Measurements from ENCODE around the gene TNFAIP8L3. TPM values are rescaled to one million over a fixed set of nuclear protein-coding genes. Genes with fewer than 3 reads are reported as not detected.

The TNFAIP8L3 gene
- total and polyA plus RNA-seq, 4 donors, result 0.44 to 4.9 (median 1.3) TPM

GRCh38 chr15:51016615-51017014 lies 78.1 kb downstream of the TNFAIP8L3 start:
- Histone ChIP-seq H3K4me3 (ENCODE audit: low read depth in 1 of 3, low read length in 3 of 3) (no peak overlapping the region), H3K27me3 (ENCODE audit: control insufficient read depth in 4 of 4, insufficient read depth in 4 of 4, low read length in 3 of 4) (no peaks in the 10 kb centered on the region), H3K27ac (ENCODE audit: low read depth in 1 of 2, low read length in 2 of 2) (no peak overlapping the region), H3K9ac (ENCODE audit: low read depth in 1 of 2, low read length in 2 of 2) (no peak overlapping the region), H3K9me3 (ENCODE audit: control insufficient read depth in 4 of 4, low read length in 3 of 4) (no peaks in the 10 kb centered on the region), H3K4me1 (ENCODE audit: control insufficient read depth in 4 of 4, insufficient read depth in 4 of 4, low read length in 3 of 4) (no peaks in the 10 kb centered on the region), H3K36me3 (ENCODE audit: control insufficient read depth in 4 of 4, insufficient read depth in 3 of 4, low read depth in 1 of 4, low read length in 3 of 4) (no peaks in the 10 kb centered on the region)
- 91% methylated on average over 1 of the region's 1 CpG for WGBS
- no peak for DNase-seq (ENCODE audit: low spot score)
- TF ChIP-seq FOXA1 (IDR thresholded peaks at IDR 0.05) (no peak), MAX (IDR thresholded peaks at IDR 0.05) (no peak), EGR1 (IDR thresholded peaks at IDR 0.05; ENCODE audit: low read depth in 2 of 2) (no peak), RAD21 (IDR thresholded peaks at IDR 0.05) (no peak), SP1 (IDR thresholded peaks at IDR 0.05) (no peak), RXRA (IDR thresholded peaks at IDR 0.05) (no peak), HNF4G (IDR thresholded peaks at IDR 0.05) (no peak), HNF4A (conservative IDR thresholded peaks at IDR 0.05) (no peak), ZBTB33 (IDR thresholded peaks at IDR 0.05) (no peak), GABPA (IDR thresholded peaks at IDR 0.05 in 1 of 2, conservative IDR thresholded peaks at IDR 0.05 in 1 of 2) (no peak), CTCF (IDR thresholded peaks at IDR 0.05; ENCODE audit: low read depth, low read length, missing input control) (no peak), NR2F2 (IDR thresholded peaks at IDR 0.05) (no peak), FOXA2 (IDR thresholded peaks at IDR 0.05) (no peak), YY1 (IDR thresholded peaks at IDR 0.05) (no peak), JUND (IDR thresholded peaks at IDR 0.05) (no peak), TAF1 (conservative IDR thresholded peaks at IDR 0.05) (no peak)
- TF ChIP-seq, protein P1, sequence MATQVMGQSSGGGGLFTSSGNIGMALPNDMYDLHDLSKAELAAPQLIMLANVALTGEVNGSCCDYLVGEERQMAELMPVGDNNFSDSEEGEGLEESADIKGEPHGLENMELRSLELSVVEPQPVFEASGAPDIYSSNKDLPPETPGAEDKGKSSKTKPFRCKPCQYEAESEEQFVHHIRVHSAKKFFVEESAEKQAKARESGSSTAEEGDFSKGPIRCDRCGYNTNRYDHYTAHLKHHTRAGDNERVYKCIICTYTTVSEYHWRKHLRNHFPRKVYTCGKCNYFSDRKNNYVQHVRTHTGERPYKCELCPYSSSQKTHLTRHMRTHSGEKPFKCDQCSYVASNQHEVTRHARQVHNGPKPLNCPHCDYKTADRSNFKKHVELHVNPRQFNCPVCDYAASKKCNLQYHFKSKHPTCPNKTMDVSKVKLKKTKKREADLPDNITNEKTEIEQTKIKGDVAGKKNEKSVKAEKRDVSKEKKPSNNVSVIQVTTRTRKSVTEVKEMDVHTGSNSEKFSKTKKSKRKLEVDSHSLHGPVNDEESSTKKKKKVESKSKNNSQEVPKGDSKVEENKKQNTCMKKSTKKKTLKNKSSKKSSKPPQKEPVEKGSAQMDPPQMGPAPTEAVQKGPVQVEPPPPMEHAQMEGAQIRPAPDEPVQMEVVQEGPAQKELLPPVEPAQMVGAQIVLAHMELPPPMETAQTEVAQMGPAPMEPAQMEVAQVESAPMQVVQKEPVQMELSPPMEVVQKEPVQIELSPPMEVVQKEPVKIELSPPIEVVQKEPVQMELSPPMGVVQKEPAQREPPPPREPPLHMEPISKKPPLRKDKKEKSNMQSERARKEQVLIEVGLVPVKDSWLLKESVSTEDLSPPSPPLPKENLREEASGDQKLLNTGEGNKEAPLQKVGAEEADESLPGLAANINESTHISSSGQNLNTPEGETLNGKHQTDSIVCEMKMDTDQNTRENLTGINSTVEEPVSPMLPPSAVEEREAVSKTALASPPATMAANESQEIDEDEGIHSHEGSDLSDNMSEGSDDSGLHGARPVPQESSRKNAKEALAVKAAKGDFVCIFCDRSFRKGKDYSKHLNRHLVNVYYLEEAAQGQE (IDR thresholded peaks at IDR 0.05), result no peak
- TF ChIP-seq, protein P2, sequence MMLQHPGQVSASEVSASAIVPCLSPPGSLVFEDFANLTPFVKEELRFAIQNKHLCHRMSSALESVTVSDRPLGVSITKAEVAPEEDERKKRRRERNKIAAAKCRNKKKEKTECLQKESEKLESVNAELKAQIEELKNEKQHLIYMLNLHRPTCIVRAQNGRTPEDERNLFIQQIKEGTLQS (IDR thresholded peaks at IDR 0.05), result no peak

Data from liver (tissue), 9 donors.